AG10803 (cell line): ENCODE results near the gene COL25A1.

Experiments used
- DNase-seq: peaks from one replicate; pipeline ENCODE4 v3.0.0; 2010; ENCODE audit warnings: low read depth
- H3K4me3 ChIP-seq: 2 replicates; pipeline ENCODE4 v1.5.1; 2011; ENCODE audit warnings: mild to moderate bottlenecking, low read length, control low read depth
- TF ChIP-seq, protein P1 (sequence below): conservative IDR thresholded peaks from 2 replicates; pipeline ENCODE4 v1.5.1; 2011; ENCODE audit warnings: mild to moderate bottlenecking, low read length, control low read depth, inconsistent platforms

The COL25A1 gene

GRCh38 chr4:108916638-108917037 lies 385.8 kb downstream of the COL25A1 start:
- H3K4me3 ChIP-seq: no peak overlapping the region
- TF ChIP-seq, protein P1, sequence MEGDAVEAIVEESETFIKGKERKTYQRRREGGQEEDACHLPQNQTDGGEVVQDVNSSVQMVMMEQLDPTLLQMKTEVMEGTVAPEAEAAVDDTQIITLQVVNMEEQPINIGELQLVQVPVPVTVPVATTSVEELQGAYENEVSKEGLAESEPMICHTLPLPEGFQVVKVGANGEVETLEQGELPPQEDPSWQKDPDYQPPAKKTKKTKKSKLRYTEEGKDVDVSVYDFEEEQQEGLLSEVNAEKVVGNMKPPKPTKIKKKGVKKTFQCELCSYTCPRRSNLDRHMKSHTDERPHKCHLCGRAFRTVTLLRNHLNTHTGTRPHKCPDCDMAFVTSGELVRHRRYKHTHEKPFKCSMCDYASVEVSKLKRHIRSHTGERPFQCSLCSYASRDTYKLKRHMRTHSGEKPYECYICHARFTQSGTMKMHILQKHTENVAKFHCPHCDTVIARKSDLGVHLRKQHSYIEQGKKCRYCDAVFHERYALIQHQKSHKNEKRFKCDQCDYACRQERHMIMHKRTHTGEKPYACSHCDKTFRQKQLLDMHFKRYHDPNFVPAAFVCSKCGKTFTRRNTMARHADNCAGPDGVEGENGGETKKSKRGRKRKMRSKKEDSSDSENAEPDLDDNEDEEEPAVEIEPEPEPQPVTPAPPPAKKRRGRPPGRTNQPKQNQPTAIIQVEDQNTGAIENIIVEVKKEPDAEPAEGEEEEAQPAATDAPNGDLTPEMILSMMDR: no peak
- DNase-seq: no peak

DNA sequence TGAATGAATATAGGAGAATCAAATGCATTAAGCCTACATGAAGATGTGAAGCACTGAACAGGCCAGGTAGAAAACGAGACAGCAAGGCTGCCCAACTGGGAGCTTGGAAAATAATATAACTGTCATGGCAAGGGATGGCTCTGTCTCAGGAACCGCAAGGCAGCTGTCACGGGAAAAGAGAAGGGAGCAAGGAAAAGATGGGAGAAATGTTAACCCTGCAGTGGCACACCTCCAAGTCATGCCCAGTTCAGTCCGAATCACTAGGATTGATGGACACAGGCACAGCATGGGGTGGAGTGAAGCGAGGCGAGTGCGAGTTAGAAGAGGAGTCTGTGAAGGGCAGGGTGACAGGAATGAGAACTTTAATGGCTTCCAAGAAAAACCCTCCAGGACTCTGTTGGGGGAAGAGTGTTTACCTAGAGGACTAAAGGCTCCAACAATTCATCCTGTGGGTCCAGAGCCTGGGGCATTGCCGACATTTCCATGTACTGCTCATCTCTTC lies 395.5 kb downstream of the COL25A1 start:
- no peak overlapping the region for H3K4me3 ChIP-seq
- TF ChIP-seq, protein P1: no peak
- DNase-seq: no peak

GRCh38 chr4:108906006-108906405 lies 396.5 kb downstream of the COL25A1 start:
- H3K4me3 ChIP-seq: no peak overlapping the region
- TF ChIP-seq, protein P1: no peak
- no peak for DNase-seq

DNA sequence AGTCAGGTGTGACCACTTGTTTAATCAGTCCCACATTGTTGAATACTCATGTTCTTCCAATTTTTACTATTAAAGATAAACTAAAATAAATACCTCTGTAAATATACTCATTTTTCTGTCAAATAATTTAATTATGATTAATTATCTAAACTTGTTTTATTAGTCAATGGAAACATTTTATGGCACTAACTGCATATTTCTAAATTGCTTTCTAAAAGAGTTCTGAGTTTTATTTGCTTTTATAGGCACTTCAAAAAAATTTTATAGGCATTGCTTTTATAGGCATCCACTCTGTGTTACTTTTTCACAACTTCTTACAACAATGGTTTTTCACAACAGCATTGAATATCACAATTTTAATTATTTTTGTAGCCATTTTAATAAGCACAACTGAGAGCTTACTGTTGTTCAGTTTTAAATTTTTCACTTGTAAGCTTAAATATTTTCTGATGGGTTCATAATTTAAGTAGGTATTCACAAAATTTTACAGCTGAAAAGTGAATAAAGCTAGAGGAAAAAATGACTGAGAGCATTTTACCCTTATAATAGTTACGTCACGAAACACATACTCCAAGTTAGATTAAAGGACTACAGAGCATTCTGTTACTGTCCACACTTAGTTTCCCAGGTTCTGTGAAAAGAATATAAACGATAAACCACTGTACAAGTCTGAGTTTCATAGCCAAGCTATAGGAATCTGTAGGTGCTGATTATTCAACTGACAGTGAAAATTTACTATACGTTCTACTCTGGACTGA lies 398.8 kb downstream of the COL25A1 start:
- TF ChIP-seq, protein P1: no peak
- H3K4me3 ChIP-seq: no peak overlapping the region
- DNase-seq: no peak

DNA sequence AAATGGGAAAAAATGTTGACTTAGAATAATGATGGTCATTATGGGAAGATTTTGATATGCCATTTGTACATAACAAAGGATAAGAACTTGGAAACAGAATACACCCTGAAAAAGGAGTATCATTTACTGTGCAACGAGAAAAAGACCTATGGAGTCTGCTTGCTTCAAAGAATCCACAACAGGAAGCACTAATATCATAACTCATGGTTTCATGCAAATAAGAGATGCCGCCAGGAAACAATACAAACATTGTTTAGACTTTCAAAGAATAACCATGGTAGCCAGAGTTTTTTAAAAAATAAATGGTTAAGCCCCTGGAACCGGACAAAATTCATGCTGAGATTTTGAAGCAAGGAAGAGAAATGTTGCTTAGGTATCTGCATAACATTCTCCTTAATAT lies 399.7 kb downstream of the COL25A1 start:
- H3K4me3 ChIP-seq: no peak overlapping the region
- no peak for DNase-seq
- TF ChIP-seq, protein P1: no peak

GRCh38 chr4:108901291-108901690 lies 401.2 kb downstream of the COL25A1 start:
- TF ChIP-seq, protein P1: no peak
- DNase-seq: no peak

DNA sequence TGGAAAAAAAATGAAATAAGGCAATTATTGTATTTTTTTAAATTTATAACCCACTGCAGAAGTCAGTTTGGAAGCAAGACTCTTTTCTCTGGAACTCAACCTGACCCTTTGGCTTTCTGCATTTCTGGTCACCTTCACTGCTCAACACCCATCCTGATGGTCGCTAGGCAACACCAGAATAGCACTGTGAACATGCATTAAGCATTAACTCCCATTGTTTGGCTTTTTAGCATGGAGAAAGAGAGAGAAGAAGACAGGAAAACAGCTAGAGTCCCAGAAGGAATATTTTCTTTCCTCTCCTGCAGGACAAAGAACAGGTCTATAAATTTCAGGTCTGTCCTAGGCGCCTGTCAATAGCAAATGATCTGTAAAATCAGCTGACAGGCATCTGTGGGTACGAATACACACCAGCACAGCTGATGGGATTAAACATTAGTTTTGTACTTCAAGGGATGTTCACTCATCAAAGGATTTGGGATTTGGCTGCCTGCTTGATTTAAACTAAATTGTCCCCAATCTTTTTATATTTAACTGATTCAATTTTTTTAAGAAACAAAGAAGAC lies 402.4 kb downstream of the COL25A1 start:
- TF ChIP-seq, protein P1: no peak
- no peak overlapping the region for H3K4me3 ChIP-seq
- DNase-seq: no peak

More at GRCh38 chr4:108901291-108901690, 401.2 kb downstream of the COL25A1 start:
- H3K4me3 ChIP-seq: no peak overlapping the region
